GM21825 (cell line): Measurements from ENCODE around the gene CHST6.
"Not testable (repeated sequence)": the region's sequence is repeated elsewhere in the genome, so short reads cannot be mapped to it uniquely, and the experiment has no call there.

Experiments
- ATAC-seq: cut with Tn5 transposase; IDR thresholded peaks from one replicate; pipeline ENCODE4 v1.9.1; 2021; ENCODE audit warnings: mild to moderate bottlenecking, moderate library complexity; ENCODE audit not compliant: unreplicated experiment

The CHST6 gene

GRCh38 chr16:75495076-75495674 lies at the start of gene CHST6:
Gene CHST6, minus strand, starts transcription at chr16:75495441. Its CDS starts 15,613 bp downstream, at chr16:75479828.
- ATAC-seq, result peak; percentile 65

- not testable (repeated sequence) for ATAC-seq
Observed at GRCh38 chr16:75542462-75542861, 47.2 kb upstream of the CHST6 start.

GRCh38 chr16:75541236-75541635 lies 46.0 kb upstream of the CHST6 start:
- no peak for ATAC-seq

- ATAC-seq, result not testable (repeated sequence)
Observed at GRCh38 chr16:75538882-75539565, 43.8 kb upstream of the CHST6 start.

- ATAC-seq, result no peak
Observed at GRCh38 chr16:75537776-75538175, 42.5 kb upstream of the CHST6 start.

- ATAC-seq, result no peak
Observed at GRCh38 chr16:75535901-75536300, 40.7 kb upstream of the CHST6 start, which contains the start of gene CHST5. Gene CHST5, minus strand, starts transcription at chr16:75536108. Its CDS starts 5,724 bp downstream, at chr16:75530384.

- no peak for ATAC-seq
Observed at GRCh38 chr16:75535211-75535843, 40.1 kb upstream of the CHST6 start.

- no peak for ATAC-seq
Observed at GRCh38 chr16:75534560-75535205, 39.4 kb upstream of the CHST6 start.

- no peak for ATAC-seq
Observed at GRCh38 chr16:75532791-75533190, 37.5 kb upstream of the CHST6 start.

GRCh38 chr16:75532142-75532765 lies 37.0 kb upstream of the CHST6 start:
- no peak for ATAC-seq

- no peak for ATAC-seq
Observed at GRCh38 chr16:75529959-75530358, 34.7 kb upstream of the CHST6 start.

- ATAC-seq, result no peak
Observed at GRCh38 chr16:75529056-75529905, 34.0 kb upstream of the CHST6 start.

GRCh38 chr16:75527825-75528299 lies 32.6 kb upstream of the CHST6 start:
- no peak for ATAC-seq

GRCh38 chr16:75526032-75526790 lies 31.0 kb upstream of the CHST6 start:
- ATAC-seq, result no peak

- no peak for ATAC-seq
Observed at GRCh38 chr16:75519175-75519574, 23.9 kb upstream of the CHST6 start.

- ATAC-seq, result not testable (repeated sequence)
Observed at GRCh38 chr16:75516189-75516966, 21.1 kb upstream of the CHST6 start.

GRCh38 chr16:75514296-75514695 lies 19.1 kb upstream of the CHST6 start:
- no peak for ATAC-seq

GRCh38 chr16:75506574-75506973 lies 11.3 kb upstream of the CHST6 start:
- ATAC-seq, result no peak

- no peak for ATAC-seq
Observed at GRCh38 chr16:75506107-75506506, 10.9 kb upstream of the CHST6 start.
